Islet precursor cell (in vitro differentiated cells): ENCODE measurements around the gene SLC12A5.
"Not testable (repeated sequence)": the region's sequence is repeated elsewhere in the genome, so short reads cannot be mapped to it uniquely, and the experiment has no call there.

Experiments used
- DNase-seq: peaks from one replicate; pipeline ENCODE4 v3.0.0-alpha.2; 2018

The SLC12A5 gene

GRCh38 chr20:46084805-46085178 lies 55.8 kb downstream of the SLC12A5 start:
- no peak for DNase-seq

DNA sequence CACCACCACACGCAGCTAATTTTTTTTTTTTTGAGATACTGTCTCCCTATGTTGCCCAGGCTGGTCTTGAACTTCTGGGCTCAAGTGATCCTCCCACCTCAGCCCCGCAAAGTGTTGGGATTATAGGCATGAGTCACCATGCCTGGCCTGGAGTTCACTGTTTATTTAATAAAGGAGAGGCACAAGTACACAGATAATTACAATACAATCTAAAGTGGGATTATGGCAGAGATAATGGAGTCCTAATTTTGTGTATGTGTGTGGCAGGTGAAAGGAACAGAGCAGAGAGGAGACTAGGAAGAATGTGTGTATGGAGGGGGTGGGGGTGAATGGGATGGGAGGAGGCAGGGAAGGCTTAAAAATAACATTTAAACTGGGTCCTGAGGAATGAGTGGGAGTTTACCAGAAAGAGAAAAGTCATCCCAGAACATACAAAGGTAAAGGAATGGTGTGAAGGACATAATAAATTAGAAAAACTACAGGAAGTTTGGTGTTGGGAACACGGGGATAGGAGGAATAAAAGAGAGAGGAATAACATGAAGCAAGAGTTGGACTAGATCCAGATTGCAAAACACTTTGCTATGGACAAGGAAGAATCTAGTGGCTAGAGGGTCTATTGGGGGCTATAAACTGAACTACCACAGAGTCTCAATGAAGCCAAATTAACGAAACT lies 56.3 kb downstream of the SLC12A5 start:
- DNase-seq, result no peak

DNA sequence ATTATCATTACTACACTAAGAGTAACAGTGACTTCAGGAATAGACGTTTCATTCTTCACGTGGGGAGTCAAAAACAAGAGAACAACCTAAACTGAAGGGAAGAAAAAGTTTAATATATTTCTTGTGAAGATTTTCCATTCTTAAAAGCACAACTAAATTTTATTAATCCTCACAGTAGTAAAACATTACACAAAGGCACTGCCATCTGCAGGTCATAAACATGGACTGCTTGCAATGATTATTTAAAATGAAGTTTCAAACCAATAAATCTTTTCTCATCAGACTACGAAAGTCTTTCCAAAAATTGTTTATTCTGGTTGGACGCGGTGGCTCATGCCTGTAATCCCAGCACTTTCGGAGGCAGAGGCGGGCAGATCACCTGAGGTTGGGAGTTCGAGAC lies 58.1 kb downstream of the SLC12A5 start:
- no peak for DNase-seq

DNA sequence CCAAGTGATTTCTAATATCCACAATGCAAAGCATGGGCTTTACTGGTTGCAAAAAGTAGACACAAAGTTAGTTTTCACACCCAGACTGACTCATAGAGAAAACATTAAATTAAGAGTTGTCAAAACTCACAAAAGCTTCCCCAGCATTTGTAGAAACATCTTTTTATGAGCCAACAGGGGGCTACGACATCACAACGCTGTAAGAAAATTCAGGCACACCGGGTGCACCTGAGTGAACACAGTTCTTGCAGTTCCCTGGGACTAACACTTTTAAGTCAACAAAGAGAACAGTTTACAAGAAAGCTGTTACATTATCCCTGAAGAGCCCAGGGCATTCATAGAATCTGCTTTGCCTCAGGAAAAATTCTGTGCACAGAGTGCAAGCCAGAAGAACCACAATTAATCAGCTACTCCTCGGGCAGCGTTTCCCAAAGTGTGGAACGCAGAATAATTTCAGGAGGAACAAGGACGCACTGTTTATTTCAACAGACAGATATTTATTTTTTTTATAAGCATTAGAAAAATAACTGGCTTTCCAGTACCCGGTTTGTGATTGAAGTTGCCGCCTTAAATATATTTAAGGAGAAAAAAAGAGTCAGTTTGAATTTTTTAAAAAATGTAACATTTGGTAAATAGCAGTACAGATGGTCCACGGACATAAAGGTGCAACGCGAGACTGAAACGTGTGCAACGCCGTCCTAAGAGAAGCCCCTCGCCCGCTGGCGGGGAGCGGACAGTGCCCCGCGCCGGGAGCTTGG lies 59.6 kb downstream of the SLC12A5 start:
- no peak for DNase-seq

DNA sequence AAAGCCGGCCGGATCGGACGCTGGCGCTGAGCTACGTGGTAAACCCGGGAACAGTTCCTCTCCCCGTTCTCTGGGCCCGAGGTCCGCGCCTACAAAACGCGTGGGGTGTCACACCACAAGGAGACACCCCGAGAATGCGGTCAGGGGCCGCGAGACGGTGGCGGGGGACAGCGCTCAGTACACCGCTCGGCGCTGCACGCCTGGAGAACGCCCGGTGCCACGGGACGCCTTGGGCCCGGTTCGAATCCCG lies 60.1 kb downstream of the SLC12A5 start:
- no peak for DNase-seq

DNA sequence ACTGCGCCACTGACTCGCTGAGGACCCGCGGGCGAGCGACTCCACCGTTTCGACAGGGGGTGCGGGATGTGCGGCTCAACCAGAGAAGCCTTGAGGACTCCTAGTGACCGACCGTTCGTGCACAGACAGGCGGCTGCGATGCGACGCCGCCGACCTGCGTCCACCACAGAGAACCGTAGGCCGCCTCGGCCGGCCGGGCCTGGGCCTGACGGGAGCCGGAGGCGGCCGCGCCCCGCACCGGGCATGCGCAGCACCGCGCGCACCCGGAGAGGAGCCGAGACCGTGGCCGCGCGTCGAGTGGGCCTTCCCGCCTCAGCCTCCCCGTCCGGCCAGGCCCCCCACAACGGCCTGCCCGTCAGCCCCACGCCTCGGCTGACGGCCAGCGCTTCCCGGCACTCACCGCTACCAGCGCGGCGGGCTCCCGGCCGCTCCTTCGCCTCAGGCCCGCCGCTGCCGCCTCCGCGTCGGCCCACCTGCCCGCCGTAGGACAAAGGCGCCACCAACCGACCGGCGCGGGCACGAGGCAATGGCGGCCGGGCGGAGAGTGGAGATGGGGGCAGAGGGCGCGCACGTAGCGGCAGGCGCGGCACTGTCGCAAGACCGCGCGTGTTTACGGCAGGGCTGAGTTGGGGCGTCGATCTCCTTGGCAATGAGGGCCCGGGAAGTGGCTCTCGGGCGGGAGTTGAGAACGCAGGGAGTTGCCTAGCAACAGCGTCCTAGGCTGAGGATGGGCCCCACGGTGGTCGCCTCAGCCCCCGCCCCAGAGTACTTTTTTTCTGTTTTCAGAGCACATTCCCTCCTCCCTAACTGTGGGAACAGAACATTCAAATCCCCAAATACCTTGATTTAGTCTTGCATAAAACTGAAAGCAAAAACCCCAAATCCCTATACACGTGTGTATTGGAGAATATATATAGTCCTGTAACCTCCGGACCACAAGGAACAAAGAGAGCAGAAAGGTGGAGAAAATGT lies 60.7 kb downstream of the SLC12A5 start, which contains the start of gene NCOA5:
Gene NCOA5 (minus strand): TSS at position 546 of the 972 bp plus-strand sequence. CDS start 10,538 bp downstream, outside the sequence.
- peak; percentile 97 for DNase-seq

DNA sequence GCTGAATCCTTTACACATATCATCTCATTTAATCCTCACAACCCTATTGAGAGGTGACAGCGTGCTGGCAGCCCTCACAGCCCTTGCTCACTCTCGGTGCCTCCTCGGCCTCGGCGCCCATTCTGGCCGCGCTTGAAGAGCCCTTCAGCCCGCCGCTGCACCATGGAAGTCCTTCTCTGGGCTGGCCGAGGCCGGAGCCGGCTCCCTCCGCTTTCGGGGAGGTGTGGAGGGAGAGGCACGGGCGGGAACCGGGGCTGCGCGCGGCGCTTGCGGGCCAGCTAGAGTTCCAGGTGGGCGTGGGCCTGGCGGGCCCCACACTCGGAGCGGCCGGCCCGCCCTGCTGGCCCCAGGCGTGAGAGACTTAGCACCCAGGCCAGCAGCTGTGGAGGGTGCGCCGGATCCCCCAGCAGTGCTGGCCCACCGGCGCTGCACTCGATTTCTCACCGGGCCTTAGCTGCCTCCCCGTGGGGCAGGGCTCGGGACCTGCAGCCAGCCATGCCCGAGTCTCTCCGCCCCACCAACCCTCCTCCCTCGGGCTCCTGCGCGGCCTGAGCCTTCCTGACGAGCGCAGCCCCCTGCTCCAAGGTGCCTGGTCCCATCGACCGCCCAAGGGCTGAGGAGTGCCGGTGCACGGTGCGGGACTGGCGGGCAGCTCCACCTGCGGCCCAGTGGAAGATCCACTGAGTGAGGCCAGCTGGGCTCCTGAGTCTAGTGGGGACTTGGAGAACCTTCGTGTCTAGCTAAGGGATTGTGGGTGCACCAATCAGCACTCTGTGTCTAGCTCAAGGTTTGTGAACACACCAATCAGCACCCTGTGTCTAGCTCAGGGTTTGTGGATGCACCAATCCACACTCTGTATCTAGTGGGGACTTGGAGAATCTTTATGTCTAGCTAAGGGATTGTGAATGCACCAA lies 62.9 kb downstream of the SLC12A5 start:
- not testable (repeated sequence) for DNase-seq

DNA sequence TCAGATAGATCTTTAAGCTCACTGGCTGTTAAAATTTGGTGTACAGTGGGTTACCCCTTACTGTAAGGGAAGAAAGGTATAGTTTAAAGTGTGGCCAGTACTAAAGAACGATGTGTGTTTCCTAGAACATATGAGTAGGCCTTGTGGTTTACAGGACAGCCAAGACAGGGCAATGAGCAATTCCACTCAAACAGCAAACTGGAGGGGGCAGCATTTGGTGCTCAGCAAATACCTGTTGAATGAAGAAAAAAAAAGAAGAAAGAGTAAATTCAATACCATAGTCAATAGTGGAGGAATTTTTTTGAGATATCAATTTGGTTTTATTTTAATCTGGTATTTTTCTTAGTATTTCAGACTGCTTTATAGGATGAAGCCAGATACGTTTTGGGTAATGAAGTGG lies 64.5 kb downstream of the SLC12A5 start:
- no peak for DNase-seq

DNA sequence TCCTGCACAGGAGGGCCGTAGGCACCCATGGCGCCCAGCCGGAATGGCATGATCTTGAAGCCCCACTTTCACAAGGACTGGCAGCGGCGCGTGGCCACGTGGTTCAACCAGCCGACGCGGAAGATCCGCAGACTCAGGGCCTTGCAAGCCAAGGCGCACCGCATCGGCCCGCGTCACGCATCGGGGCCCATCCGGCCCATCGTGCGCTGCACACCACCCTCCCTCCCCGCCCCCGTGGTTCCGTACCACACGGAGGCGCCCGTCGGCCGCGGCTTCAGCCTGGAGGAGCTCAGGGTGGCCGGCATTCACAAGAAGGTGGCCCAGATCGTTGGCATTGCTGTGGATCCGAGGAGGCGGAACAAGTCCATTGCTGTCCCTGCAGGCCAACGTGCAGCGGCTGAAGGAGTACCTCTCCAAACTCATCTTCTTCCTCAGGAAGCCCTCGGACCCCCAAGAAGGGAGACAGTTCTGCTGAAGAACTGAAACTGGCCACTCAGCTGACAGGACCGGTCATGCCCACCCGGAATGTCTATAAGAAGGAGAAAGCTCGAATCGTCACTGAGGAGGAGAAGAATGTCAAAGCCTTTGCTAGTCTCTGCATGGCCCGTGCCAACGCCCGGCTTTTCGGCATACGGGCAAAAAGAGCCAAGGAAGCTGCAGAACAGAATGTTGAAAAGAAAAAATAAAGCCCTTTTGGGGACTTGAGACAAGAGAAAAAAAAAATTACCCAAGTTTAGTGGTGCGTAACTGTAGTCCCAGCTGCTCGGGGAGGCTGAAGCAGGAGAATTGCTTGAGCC lies 70.7 kb downstream of the SLC12A5 start:
- DNase-seq, result no peak

DNA sequence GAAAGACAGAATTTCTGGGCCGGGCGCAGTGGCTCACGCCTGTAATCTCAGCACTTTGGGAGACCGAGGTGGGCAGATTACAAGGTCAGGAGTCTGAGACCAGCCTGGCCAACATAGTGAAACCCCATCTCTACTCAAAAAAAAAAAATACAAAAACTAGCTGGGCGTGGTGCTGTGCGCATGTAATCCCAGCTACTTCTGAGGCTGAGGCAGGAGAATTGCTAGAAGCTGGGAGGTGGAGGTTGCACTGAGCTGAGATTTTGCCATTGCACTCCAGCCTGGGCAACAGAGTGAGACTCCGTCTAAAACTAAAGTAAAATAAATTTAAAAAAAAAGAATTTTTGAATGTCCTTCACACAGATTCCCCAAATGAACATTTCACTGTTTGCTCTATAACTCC lies 71.4 kb downstream of the SLC12A5 start:
- DNase-seq, result not testable (repeated sequence)

DNA sequence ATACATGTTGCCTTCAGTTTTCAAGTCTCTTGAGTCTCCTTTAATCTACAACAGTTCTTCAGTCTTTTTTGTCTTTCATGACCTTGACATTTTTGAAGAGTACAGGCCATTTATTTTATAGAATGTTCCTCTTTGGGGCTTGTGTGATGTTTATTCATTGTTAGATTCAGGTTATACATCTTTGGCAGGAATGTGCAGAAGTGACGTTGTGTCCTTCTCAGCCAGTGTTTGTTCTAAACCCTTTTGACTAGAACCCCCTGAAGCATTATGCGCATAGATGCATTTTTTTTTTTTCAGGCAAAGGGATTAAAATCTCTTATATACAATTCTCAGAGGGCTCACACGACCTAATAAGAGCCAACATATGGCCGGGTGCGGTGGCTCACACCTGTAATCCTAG lies 72.0 kb downstream of the SLC12A5 start:
- no peak for DNase-seq

- DNase-seq, result no peak
Measured at GRCh38 chr20:46101957-46102356, 72.9 kb downstream of the SLC12A5 start.

- no peak for DNase-seq
Measured at GRCh38 chr20:46102940-46103339, 73.9 kb downstream of the SLC12A5 start.

- no peak for DNase-seq
Measured at GRCh38 chr20:46104262-46104661, 75.2 kb downstream of the SLC12A5 start.

DNA sequence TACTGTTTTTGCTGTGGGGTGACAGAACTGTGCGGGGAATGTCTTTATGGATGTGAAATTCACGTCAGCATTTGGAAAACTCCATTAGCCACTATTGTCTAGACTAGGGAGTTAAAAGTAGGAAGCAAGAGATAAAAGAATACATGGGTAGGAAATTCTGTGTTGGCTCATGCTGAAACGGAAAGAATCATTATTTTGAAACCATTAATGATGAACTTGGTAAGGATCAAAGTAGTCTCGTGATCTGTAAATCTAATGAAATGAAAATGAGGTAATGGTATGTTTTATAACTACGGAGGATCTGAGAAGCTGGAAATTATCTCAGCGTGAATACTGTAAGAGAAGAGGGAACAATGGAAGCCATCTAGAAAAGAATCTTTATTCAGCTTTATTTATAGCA lies 78.0 kb downstream of the SLC12A5 start:
- no peak for DNase-seq

DNA sequence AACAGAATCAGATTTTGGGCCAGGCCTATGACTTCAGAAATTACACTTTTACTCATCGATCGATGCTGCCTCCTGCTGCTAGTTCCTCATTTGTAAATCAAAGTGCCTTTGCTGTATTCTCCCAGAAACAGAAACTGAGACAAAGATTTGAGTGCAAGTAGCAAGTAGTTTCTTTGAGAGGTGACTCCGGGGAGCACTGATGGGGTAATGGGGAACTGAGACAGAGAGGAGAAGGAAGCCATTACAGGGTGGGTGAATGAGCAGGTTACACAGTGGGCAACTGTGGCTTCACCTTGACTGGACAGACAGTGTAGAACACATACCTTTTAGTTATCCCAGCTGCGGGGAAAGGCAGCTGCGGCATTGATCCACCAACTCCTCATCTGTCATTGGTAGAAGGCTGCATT lies 79.4 kb downstream of the SLC12A5 start:
- DNase-seq, result no peak

GRCh38 chr20:46108976-46109375 lies 80.0 kb downstream of the SLC12A5 start:
- DNase-seq, result no peak
